Progenitor cell of endocrine pancreas (in vitro differentiated cells): ENCODE data around the gene GATA6. TPM values are rescaled to one million over a fixed set of nuclear protein-coding genes. Genes with fewer than 3 reads are reported as not detected.

Source experiments
- DNase-seq: peaks from one replicate; pipeline ENCODE4 v3.0.0; 2021; ENCODE audit warnings: low spot score; ENCODE audit not compliant: unreplicated experiment
- H3K27ac Mint-ChIP-seq: 2 replicates; pipeline ENCODE4 v1.8.0; 2021; ENCODE audit warnings: mild to moderate bottlenecking, moderate library complexity, mixed read lengths
- H3K27me3 Mint-ChIP-seq: 2 replicates; pipeline ENCODE4 v1.8.0; 2021; ENCODE audit warnings: mixed read lengths
- H3K36me3 Mint-ChIP-seq: 2 replicates; pipeline ENCODE4 v1.8.0; 2022; ENCODE audit warnings: mixed read lengths; ENCODE audit not compliant: insufficient read depth
- H3K4me1 Mint-ChIP-seq: 2 replicates; pipeline ENCODE4 v1.8.0; 2021; ENCODE audit warnings: low read depth, mixed read lengths
- H3K4me3 Mint-ChIP-seq: 2 replicates; pipeline ENCODE4 v1.8.0; 2021; ENCODE audit warnings: low read depth, mild to moderate bottlenecking, moderate library complexity, mixed read lengths
- H3K9me3 Mint-ChIP-seq: 2 replicates; pipeline ENCODE4 v1.8.0; 2021; ENCODE audit warnings: low read depth, mixed read lengths
- CTCF ChIP-seq: fragments of 200-600 bp; sonication (generic); IDR thresholded peaks from one replicate; pipeline ENCODE4 v1.5.0; 2021; ENCODE audit warnings: antibody characterized with exemption, mild to moderate bottlenecking; ENCODE audit not compliant: unreplicated experiment
- total RNA-seq: library from RNA; stranded (reverse); gene quantifications from 2 replicates; pipeline ENCODE4 v1.2.1, GENCODE V29; 2021

The GATA6 gene
- total RNA-seq, 1 donor from 2014 or later, result 112 TPM

GRCh38 chr18:22173928-22174301 is 4.5 kb downstream of the GATA6 start:
- Mint-ChIP-seq H3K36me3 (peaks cover 45% of the 10 kb centered on the region), H3K4me3 (peak overlapping the region; percentile 94), H3K9me3 (no peaks in the 10 kb centered on the region), H3K27me3 (no peaks in the 10 kb centered on the region), H3K4me1 (peaks cover 44% of the 10 kb centered on the region), H3K27ac (peak overlapping the region; percentile 97)
- no peak for TF ChIP-seq CTCF
- no peak for DNase-seq

GRCh38 chr18:22174341-22175145 is 5.2 kb downstream of the GATA6 start:
- Mint-ChIP-seq H3K9me3 (no peaks in the 10 kb centered on the region), H3K27me3 (no peaks in the 10 kb centered on the region), H3K27ac (peak overlapping the region; percentile 97), H3K4me1 (peaks cover 50% of the 10 kb centered on the region), H3K36me3 (peaks cover 46% of the 10 kb centered on the region), H3K4me3 (peak overlapping the region; percentile 94)
- TF ChIP-seq CTCF, result no peak
- DNase-seq, result no peak

- no peaks in the 10 kb centered on the region for H3K9me3 Mint-ChIP-seq
- H3K36me3 Mint-ChIP-seq, result peaks cover 53% of the 10 kb centered on the region
- H3K27ac Mint-ChIP-seq, result peak overlapping the region; percentile 97
- H3K27me3 Mint-ChIP-seq, result no peaks in the 10 kb centered on the region
- H3K4me1 Mint-ChIP-seq, result peaks cover 58% of the 10 kb centered on the region
- peak overlapping the region; percentile 94 for H3K4me3 Mint-ChIP-seq
- DNase-seq, result no peak
- TF ChIP-seq CTCF, result no peak
Observed at GRCh38 chr18:22175346-22175745, 6.0 kb downstream of the GATA6 start.

GRCh38 chr18:22176420-22177326 is 7.3 kb downstream of the GATA6 start:
- Mint-ChIP-seq H3K9me3 (no peaks in the 10 kb centered on the region), H3K4me3 (peak overlapping the region; percentile 82), H3K27ac (peak overlapping the region; percentile 96), H3K36me3 (peaks cover 56% of the 10 kb centered on the region), H3K27me3 (no peaks in the 10 kb centered on the region), H3K4me1 (peaks cover 61% of the 10 kb centered on the region)
- no peak for DNase-seq
- TF ChIP-seq CTCF, result no peak

GRCh38 chr18:22177327-22177871 is 8.0 kb downstream of the GATA6 start:
- peak overlapping the region; percentile 96 for H3K27ac Mint-ChIP-seq
- no peaks in the 10 kb centered on the region for H3K9me3 Mint-ChIP-seq
- peaks cover 64% of the 10 kb centered on the region for H3K4me1 Mint-ChIP-seq
- TF ChIP-seq CTCF, result no peak
- H3K27me3 Mint-ChIP-seq, result no peaks in the 10 kb centered on the region
- peaks cover 57% of the 10 kb centered on the region for H3K36me3 Mint-ChIP-seq
- H3K4me3 Mint-ChIP-seq, result peak overlapping the region; percentile 63
- no peak for DNase-seq
